IPS-20b (cell line): Measurements from ENCODE around the gene SMG9.
"Not testable (repeated sequence)": the region's sequence is repeated elsewhere in the genome, so short reads cannot be mapped to it uniquely, and the experiment has no call there.

Experiments used
- H3K27ac ChIP-seq: one replicate; pipeline ENCODE4 v1.5.1; 2013; ENCODE audit warnings: low read length
- H3K27me3 ChIP-seq: 2 replicates; pipeline ENCODE4 v1.6.1; 2013; ENCODE audit warnings: mild to moderate bottlenecking, low read length, inconsistent platforms; ENCODE audit not compliant: insufficient read depth
- H3K36me3 ChIP-seq: 2 replicates; pipeline ENCODE4 v1.6.1; 2013; ENCODE audit warnings: low read depth, mild to moderate bottlenecking, inconsistent platforms, low read length, moderate library complexity; ENCODE audit not compliant: insufficient read depth
- H3K4me1 ChIP-seq: 2 replicates; pipeline ENCODE4 v1.6.1; 2013; ENCODE audit warnings: mild to moderate bottlenecking, control low read depth, inconsistent platforms, low read length, moderate library complexity; ENCODE audit not compliant: insufficient read depth
- H3K4me3 ChIP-seq: 2 replicates; pipeline ENCODE4 v1.5.1; 2013; ENCODE audit warnings: mild to moderate bottlenecking, low read length, inconsistent platforms
- H3K9ac ChIP-seq: 2 replicates; pipeline ENCODE4 v1.6.1; 2013; ENCODE audit warnings: low read depth, mild to moderate bottlenecking, inconsistent platforms, low read length, moderate library complexity
- H3K9me3 ChIP-seq: 2 replicates; pipeline ENCODE4 v1.6.1; 2013; ENCODE audit warnings: mild to moderate bottlenecking, low read depth, low read length, inconsistent platforms; ENCODE audit not compliant: insufficient read depth

SMG9 gene

DNA sequence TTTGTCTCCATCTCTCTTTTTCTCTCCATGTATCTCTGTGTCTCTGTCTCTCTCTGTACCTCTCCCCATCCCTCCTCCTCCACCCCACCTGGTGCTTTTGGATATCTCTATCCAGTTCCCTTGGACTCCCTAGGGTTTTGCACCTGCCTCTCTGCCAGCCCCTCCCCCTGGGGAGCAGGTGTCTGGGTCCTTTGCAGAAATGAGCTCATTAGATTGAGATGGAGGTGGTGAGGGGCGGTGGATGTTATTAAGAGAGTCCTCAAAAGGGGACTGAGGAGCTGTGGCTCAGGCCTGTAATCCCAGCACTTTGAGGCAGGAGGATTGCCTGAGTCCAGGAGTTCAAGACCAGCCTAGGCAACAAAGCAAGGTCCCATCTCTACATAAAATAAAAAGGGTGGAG lies 23.9 kb upstream of the SMG9 start:
- peaks cover 13% of the 10 kb centered on the region; the same call in 1 of the 2 replicates for H3K4me1 ChIP-seq

DNA sequence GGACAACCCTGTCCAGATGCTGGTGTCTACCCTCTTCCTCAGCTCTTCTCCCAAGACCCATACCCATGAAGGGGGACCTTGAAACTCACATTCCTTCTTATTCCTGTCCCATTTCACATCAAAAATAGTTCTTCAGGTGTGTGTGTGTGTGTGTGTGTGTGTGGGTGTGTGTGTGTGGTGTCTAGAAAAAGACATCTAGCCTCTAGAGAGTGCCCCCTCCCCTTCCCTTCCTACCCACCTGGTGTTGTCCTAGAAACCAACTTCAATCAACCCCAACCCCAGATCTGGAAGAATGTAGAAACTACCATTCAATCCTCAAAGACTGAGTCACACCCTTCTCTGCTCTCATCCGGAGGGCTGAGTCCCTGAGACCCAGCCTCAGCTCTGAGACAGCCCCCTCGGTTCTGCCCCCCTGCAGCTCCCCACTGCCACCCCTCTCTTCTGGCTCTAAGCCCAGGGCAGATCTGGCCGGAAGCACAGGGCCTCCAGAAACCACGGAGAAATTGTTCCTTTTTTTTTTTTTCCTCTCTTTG lies 22.5 kb upstream of the SMG9 start:
- Histone ChIP-seq H3K4me1 (peaks cover 17% of the 10 kb centered on the region; the same call in 1 of the 2 replicates), H3K9me3 (no peaks in the 10 kb centered on the region), H3K9ac (no peak overlapping the region), H3K27me3 (peaks cover 51% of the 10 kb centered on the region), H3K36me3 (no peaks in the 10 kb centered on the region), H3K27ac (no peak overlapping the region), H3K4me3 (no peak overlapping the region)

More for the DNA sequence above, 23.9 kb upstream of the SMG9 start:
- Histone ChIP-seq H3K36me3 (no peaks in the 10 kb centered on the region), H3K27ac (no peak overlapping the region), H3K9ac (no peak overlapping the region), H3K9me3 (no peaks in the 10 kb centered on the region), H3K4me3 (no peak overlapping the region), H3K27me3 (peaks cover 37% of the 10 kb centered on the region)

DNA sequence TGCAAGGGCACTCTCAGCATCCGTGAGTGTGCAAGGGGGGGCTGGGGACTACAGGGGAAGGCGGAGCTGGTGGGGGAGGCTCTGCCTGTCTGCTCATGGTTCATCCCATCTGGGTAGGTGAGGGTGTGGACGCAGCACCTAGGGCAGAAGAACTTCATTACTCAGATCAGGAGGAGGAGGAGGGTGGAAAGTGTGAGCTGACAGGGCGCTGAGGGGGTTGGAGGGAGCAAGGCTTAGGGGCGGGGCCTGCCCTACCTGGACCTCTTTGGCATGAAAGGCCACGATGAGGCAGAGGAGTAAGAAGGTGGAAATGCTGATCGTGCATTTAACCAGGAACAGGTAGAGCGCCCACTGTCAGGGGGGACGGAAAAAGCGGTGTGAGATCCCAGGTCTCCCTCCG lies 21.5 kb upstream of the SMG9 start:
- no peaks in the 10 kb centered on the region for H3K9me3 ChIP-seq
- no peak overlapping the region for H3K9ac ChIP-seq
- no peaks in the 10 kb centered on the region for H3K36me3 ChIP-seq
- H3K4me1 ChIP-seq: peaks cover 17% of the 10 kb centered on the region; the same call in 1 of the 2 replicates
- no peak overlapping the region for H3K27ac ChIP-seq
- peaks cover 60% of the 10 kb centered on the region for H3K27me3 ChIP-seq
- no peak overlapping the region for H3K4me3 ChIP-seq

DNA sequence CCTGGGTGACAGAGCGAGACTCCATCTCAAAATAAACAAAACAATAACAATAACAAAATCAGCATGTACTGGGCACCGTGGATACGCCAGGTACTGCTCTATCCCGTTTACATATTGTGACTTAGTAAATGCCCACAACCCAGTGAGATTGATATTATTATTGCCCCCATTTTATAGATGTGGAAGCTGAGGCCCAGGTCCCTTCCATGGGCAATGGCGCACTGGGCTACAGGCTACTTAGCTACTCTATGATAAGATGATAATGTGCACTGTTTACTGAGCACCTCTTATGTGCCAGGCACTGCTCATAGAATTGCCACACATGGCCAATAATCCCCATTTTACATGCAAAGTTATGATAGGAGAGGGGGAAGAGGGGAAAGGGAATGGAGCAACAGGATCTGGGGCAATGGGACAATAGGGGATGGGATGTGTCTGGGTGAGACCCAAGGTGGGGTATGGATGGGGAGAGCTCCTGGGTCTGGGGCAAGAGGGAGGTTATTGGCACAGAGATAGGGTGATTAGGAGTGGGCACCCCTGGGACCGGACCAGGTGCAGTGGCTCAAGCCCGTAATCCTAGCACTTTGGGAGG lies 20.6 kb upstream of the SMG9 start:
- no peaks in the 10 kb centered on the region for H3K9me3 ChIP-seq
- H3K36me3 ChIP-seq: no peaks in the 10 kb centered on the region
- H3K27ac ChIP-seq: no peak overlapping the region
- H3K27me3 ChIP-seq: peaks cover 69% of the 10 kb centered on the region
- no peak overlapping the region for H3K9ac ChIP-seq
- H3K4me1 ChIP-seq: peaks cover 17% of the 10 kb centered on the region; the same call in 1 of the 2 replicates
- H3K4me3 ChIP-seq: no peak overlapping the region

DNA sequence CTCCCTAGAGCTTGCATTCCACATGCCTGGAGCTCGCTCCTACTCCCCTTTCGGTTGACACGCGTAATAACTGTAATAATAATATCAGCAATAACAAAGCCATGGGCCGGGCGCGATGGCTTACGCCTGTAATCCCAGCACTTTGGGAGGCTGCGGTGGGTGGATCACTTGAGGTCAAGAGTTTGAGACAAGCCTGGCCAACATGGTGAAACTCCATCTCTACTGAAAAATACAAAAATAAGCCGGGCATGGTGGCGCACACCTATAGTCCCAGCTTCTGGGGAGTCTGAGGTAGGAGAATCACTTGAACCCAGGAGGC lies 20.1 kb upstream of the SMG9 start:
- not testable (repeated sequence) for H3K4me3 ChIP-seq, H3K27ac ChIP-seq, H3K36me3 ChIP-seq, H3K9ac ChIP-seq, H3K9me3 ChIP-seq
- H3K27me3 ChIP-seq: peaks cover 74% of the 10 kb centered on the region
- peaks cover 17% of the 10 kb centered on the region; the same call in 1 of the 2 replicates for H3K4me1 ChIP-seq

DNA sequence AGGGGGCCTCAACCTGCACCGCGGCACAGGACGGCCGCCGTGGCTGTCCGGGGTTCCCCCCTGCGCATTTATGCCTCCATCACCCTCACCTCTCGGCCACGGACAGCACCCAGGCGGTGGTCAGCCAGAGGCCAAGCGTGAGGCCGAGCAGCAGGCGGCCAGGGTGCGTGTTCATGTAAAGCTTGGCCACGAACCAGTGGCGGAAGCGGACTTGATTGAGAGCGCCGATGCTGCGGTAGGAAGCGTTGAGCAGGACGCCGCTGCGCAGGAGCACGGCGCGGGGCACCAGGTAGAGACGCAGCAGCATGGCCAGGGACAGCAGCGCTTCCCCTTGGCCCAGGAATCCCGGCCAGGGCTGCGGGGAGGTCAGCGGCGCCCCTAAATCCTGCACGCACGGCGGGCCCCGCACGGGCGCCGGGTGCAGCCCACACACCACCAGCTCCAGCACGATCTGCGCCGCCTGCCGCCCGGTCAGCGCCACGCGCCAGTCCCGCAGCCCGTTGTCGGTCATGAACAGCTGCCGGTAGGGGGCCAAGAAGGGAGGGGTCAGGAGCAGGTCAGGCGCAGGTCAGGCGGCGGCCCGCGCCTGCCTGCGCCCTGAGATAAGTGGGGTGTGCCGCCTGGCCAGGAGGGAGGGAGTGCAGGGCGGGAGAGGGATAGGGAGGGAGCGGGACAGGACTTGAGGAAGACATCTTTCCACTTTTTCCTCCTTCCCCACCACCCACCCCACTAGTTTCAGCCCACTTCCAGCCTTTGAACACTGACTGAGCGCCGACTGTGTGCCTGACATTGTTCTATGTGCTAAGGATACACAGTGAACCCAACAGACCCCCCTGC lies 19.6 kb upstream of the SMG9 start:
- H3K36me3 ChIP-seq: no peaks in the 10 kb centered on the region
- H3K27ac ChIP-seq: no peak overlapping the region
- H3K27me3 ChIP-seq: peaks cover 80% of the 10 kb centered on the region
- H3K9me3 ChIP-seq: no peaks in the 10 kb centered on the region
- peak overlapping the region; percentile 63; the same call in 1 of the 2 replicates for H3K4me3 ChIP-seq
- peaks cover 13% of the 10 kb centered on the region; the same call in 1 of the 2 replicates for H3K4me1 ChIP-seq
- H3K9ac ChIP-seq: no peak overlapping the region

DNA sequence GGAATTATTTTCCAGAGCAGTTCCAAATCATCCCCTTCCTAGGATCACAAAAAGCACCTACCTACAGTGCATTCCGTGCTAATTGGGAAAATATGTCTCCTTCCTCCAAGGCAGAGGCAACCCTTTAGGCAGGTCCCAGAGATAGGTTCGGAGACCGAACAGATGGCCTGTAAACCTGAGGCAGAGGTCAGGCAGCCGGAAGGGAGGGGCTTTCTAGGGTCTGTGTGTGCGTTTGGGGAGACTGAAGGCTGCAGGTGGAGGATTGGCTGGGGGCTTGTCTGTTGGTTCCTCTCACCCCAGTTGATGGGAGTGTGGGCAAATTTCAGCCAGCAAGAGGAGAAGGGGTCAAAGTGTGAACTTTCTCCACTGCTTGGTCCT lies 19.0 kb upstream of the SMG9 start:
- Histone ChIP-seq H3K4me1 (peaks cover 13% of the 10 kb centered on the region; the same call in 1 of the 2 replicates), H3K9me3 (no peaks in the 10 kb centered on the region), H3K27me3 (peaks cover 84% of the 10 kb centered on the region), H3K36me3 (no peaks in the 10 kb centered on the region), H3K4me3 (peak overlapping the region; percentile 63; the same call in 1 of the 2 replicates), H3K9ac (no peak overlapping the region), H3K27ac (no peak overlapping the region)

DNA sequence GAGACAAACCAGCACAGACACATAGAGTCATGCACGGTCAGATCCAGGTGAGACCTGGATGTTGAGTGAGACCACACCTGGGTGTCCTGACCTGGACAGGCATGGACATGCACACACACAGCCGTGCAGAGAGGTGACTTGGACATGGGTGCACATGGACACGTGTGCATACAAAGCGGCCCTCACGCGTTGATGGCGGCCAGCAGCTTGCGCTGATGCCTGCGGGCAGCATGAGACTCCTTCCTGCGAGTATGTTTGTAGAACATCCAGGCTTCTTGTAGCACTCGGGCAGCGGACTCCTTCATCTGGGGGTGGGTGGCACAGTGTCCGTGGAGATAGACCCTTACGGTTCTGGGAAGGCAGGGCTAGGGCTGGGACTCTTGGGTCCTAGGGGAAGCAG lies 14.5 kb upstream of the SMG9 start:
- Histone ChIP-seq H3K9ac (no peak overlapping the region), H3K27ac (no peak overlapping the region), H3K9me3 (no peaks in the 10 kb centered on the region), H3K4me1 (peaks cover 4% of the 10 kb centered on the region; the same call in 1 of the 2 replicates), H3K27me3 (peaks cover 53% of the 10 kb centered on the region), H3K36me3 (no peaks in the 10 kb centered on the region), H3K4me3 (no peak overlapping the region)

DNA sequence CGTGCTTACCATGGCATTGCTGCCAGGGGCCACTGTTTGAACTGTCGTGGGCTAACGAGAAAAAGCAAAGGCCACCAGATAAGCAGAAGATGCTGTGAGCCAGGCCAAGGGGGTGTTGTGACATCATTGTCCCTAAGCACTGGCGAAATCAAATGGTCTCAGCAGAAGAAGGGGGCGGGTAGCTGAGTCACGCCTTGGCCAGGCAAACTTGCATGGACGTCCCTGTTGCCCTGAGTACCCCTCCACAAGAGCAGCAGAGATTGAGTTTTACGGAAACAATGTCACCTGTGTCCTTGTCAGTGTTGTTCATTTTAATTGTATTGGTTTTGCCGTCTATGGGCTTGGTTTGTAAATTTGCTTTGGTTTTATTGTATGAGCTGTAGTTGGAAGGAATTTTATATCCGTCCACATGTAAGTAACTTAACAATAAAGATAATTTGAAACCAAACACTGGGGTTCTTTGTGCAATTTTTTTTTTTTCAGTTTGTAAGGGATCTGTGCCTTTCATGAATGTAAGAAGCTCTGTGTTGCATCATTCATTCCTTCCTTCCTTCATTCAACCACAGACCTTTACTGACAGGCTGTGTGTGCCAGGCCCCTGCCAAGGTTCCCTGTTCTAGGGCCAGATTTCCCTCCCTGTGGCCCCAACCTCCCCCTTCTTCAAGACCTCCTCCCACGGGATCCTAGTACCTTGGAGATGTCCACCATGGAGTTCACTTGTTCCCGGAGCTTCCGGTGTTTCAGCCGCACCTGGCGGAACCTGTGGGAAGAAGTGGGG lies 13.7 kb upstream of the SMG9 start:
- Histone ChIP-seq H3K9ac (no peak overlapping the region), H3K27ac (no peak overlapping the region), H3K4me1 (peaks cover 2% of the 10 kb centered on the region; the same call in 1 of the 2 replicates), H3K9me3 (no peaks in the 10 kb centered on the region), H3K27me3 (peaks cover 45% of the 10 kb centered on the region), H3K36me3 (no peaks in the 10 kb centered on the region), H3K4me3 (no peak overlapping the region)

DNA sequence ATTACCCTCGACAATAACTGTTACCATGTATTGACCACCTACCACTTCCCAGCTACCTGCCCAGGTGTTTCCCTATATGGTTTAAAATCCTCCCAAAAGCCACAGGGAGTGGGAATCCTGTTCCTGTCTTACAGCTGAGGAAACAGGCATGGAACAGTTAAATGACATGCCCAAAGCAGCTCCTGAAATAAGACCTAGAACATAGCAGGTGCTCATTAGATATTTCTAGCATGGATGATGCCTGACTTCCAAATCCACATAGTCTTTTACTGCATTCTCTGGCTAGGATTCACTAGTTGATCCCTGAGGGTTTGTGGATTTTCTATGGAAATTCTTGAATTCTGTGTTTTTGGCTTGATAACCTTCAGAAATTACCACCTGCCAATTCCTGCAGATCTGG lies 13.1 kb upstream of the SMG9 start:
- H3K27me3 ChIP-seq: peaks cover 39% of the 10 kb centered on the region
- H3K36me3 ChIP-seq: no peaks in the 10 kb centered on the region
- no peak overlapping the region for H3K27ac ChIP-seq
- H3K4me1 ChIP-seq: no peaks in the 10 kb centered on the region
- H3K9me3 ChIP-seq: no peaks in the 10 kb centered on the region
- H3K4me3 ChIP-seq: no peak overlapping the region
- no peak overlapping the region for H3K9ac ChIP-seq

DNA sequence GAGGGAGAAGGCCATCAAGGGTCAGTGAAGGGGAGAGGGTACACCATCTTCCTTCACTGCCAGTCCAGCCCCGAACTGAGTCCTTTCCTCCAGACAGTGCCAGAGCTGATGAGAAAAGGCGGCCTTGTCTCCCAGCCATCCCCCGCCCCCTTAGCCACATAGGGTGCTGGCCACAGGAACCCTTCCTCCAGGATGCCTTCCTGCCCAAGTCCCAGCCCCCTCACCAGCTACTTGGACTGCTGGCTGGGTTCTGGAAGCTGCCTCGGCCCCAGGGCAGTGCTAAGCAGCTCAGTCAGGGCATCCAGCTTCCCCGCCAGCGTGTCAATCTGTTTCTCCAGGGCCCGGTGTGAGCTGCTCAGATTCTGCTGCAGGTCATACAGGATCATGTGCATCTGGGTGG lies 12.6 kb upstream of the SMG9 start:
- no peak overlapping the region for H3K27ac ChIP-seq
- H3K9ac ChIP-seq: no peak overlapping the region
- peaks cover 34% of the 10 kb centered on the region for H3K27me3 ChIP-seq
- no peaks in the 10 kb centered on the region for H3K36me3 ChIP-seq
- no peaks in the 10 kb centered on the region for H3K9me3 ChIP-seq
- no peak overlapping the region for H3K4me3 ChIP-seq
- H3K4me1 ChIP-seq: no peaks in the 10 kb centered on the region
